Ascending aorta (tissue), 2 donors: ENCODE data around the gene MVB12B. TPM values are rescaled to one million over a fixed set of nuclear protein-coding genes. Genes with fewer than 3 reads are reported as not detected.

Experiments used
- DNase-seq, 2 donors: peaks; one replicate each; pipeline ENCODE4 v3.0.0-alpha.2; 2019; ENCODE audit warnings: low spot score in 2 of 2
- H3K27ac ChIP-seq, 2 donors: fragments of 200-600 bp; sonication (generic); one replicate each; pipeline ENCODE4 v1.5.1; 2016 to 2017; ENCODE audit warnings: mild to moderate bottlenecking in 1 of 2
- H3K27me3 ChIP-seq: fragments of 200-600 bp; sonication (generic); one replicate; pipeline ENCODE4 v1.5.1; 2017
- H3K36me3 ChIP-seq, 2 donors: fragments of 200-600 bp; sonication (generic); one replicate each; pipeline ENCODE4 v1.5.1; 2016
- H3K4me1 ChIP-seq, 2 donors: fragments of 200-600 bp; sonication (generic); one replicate each; pipeline ENCODE4 v1.5.1; 2016 to 2017; ENCODE audit warnings: mild to moderate bottlenecking in 1 of 2
- H3K4me3 ChIP-seq, 2 donors: fragments of 200-600 bp; sonication (generic); one replicate each; pipeline ENCODE4 v1.5.1; 2016 to 2017; ENCODE audit warnings: mild to moderate bottlenecking in 1 of 2
- H3K9me3 ChIP-seq, 2 donors: fragments of 200-600 bp; sonication (generic); one replicate each; pipeline ENCODE4 v1.5.1; 2016
- intact Hi-C: fragments of 100-400 bp; cut with DNase I; formaldehyde crosslinking; loops from one replicate; pipeline ENCODE4 v1.15.1; 2023
- total RNA-seq: library from RNA; depleted of rRNA; stranded (reverse); fragments of >200 nt; gene quantifications from one replicate; pipeline ENCODE4 v1.1.0, GENCODE V29; 2016
- TF ChIP-seq, protein P1 (sequence below), 3 experiments: fragments of 200-600 bp in 2 of 3; fragments of 450-650 bp in 1 of 3; sonication (generic) in 2 of 3; IDR thresholded peaks; one replicate each; pipeline ENCODE4 v1.5.1; 2016 to 2019; ENCODE audit warnings: antibody characterized with exemption in 3 of 3, mild to moderate bottlenecking in 1 of 3, moderate library complexity in 1 of 3

Gene MVB12B
- total RNA-seq, 1 donor from 2014 or later, result 9.4 TPM

DNA sequence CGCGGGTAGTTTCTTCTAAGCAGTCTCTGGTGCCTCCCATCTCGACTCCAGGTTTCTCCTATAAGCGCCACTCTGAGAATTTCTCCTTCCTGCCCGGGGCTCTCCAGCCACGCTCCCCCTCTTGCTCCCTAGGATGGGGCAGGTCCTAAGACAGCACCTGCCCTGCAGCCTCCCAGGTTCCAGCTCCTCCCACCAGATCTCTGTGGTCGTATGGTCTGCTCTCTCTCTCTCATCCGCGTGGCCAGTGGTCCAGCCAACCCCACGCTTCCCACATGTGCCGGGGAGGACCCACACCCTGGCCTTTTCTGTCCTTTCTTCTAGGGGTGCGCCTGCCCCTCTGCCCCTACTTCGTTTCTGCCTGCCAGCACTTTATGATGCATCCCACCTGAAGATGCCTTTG, 40.5 kb downstream of the MVB12B start:
- DNase-seq, result no peak
- Histone ChIP-seq H3K9me3 (peaks cover 0 to 6% of the 10 kb centered on the region in 2 donors), H3K36me3 (no peaks in the 10 kb centered on the region), H3K27me3 (no peaks in the 10 kb centered on the region), H3K4me1 (no peaks in the 10 kb centered on the region), H3K27ac (no peak overlapping the region), H3K4me3 (no peak overlapping the region)
- intact Hi-C loops, result no loop called here
- TF ChIP-seq, protein P1, sequence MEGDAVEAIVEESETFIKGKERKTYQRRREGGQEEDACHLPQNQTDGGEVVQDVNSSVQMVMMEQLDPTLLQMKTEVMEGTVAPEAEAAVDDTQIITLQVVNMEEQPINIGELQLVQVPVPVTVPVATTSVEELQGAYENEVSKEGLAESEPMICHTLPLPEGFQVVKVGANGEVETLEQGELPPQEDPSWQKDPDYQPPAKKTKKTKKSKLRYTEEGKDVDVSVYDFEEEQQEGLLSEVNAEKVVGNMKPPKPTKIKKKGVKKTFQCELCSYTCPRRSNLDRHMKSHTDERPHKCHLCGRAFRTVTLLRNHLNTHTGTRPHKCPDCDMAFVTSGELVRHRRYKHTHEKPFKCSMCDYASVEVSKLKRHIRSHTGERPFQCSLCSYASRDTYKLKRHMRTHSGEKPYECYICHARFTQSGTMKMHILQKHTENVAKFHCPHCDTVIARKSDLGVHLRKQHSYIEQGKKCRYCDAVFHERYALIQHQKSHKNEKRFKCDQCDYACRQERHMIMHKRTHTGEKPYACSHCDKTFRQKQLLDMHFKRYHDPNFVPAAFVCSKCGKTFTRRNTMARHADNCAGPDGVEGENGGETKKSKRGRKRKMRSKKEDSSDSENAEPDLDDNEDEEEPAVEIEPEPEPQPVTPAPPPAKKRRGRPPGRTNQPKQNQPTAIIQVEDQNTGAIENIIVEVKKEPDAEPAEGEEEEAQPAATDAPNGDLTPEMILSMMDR (IDR thresholded peaks at IDR 0.05), result no peak

DNA sequence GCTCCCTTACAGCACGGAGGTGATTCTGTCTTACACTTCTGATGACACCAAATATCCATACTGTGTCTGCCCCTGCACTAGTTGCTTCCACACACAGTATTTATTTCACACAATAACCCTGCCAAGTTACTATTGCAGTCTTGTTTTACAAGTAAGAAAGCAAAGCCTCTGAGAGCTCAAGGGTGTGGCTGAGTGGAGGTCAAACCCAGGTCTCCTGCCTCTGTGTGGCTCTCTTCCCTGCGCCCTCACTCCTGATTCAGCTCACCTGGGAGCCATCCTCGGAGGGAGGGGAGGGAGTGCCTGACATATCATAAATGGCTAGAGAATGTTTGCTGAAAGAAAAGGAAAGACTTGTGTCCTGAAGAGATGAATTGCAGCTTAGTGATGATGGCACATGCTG, 41.0 kb downstream of the MVB12B start:
- no peak overlapping the region for H3K4me3 ChIP-seq
- H3K9me3 ChIP-seq, result peaks cover 0 to 1% of the 10 kb centered on the region in 2 donors
- H3K27ac ChIP-seq, result no peak overlapping the region
- intact Hi-C loops, result no loop called here
- H3K27me3 ChIP-seq, result no peaks in the 10 kb centered on the region
- no peaks in the 10 kb centered on the region for H3K4me1 ChIP-seq
- H3K36me3 ChIP-seq, result no peaks in the 10 kb centered on the region
- TF ChIP-seq, protein P1 (IDR thresholded peaks at IDR 0.05), result no peak
- no peak for DNase-seq

DNA sequence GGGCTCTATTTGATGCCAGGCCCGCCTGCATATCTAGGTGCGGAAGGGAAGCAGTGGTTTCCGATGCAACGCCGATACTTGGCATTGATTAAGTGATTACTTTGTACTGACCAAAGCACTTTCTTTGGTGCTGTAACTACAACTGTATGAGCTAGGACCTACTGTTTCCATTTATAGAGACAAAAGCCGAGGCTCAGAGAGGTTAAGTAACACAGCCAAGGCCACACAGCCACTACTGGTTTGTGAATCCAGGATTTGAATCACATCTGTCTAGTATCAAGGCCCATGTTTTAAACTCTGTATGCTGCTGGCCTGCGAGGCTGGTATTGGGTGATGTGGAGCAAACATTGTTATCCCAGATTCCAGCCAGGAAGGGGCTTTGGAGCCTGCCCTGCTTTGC, 41.4 kb downstream of the MVB12B start:
- H3K4me3 ChIP-seq, result no peak overlapping the region
- TF ChIP-seq, protein P1 (IDR thresholded peaks at IDR 0.05), result no peak
- intact Hi-C loops, result no loop called here
- H3K9me3 ChIP-seq, result no peaks in the 10 kb centered on the region
- H3K27me3 ChIP-seq, result no peaks in the 10 kb centered on the region
- H3K27ac ChIP-seq, result no peak overlapping the region
- DNase-seq, result no peak
- no peaks in the 10 kb centered on the region for H3K4me1 ChIP-seq
- no peaks in the 10 kb centered on the region for H3K36me3 ChIP-seq

DNA sequence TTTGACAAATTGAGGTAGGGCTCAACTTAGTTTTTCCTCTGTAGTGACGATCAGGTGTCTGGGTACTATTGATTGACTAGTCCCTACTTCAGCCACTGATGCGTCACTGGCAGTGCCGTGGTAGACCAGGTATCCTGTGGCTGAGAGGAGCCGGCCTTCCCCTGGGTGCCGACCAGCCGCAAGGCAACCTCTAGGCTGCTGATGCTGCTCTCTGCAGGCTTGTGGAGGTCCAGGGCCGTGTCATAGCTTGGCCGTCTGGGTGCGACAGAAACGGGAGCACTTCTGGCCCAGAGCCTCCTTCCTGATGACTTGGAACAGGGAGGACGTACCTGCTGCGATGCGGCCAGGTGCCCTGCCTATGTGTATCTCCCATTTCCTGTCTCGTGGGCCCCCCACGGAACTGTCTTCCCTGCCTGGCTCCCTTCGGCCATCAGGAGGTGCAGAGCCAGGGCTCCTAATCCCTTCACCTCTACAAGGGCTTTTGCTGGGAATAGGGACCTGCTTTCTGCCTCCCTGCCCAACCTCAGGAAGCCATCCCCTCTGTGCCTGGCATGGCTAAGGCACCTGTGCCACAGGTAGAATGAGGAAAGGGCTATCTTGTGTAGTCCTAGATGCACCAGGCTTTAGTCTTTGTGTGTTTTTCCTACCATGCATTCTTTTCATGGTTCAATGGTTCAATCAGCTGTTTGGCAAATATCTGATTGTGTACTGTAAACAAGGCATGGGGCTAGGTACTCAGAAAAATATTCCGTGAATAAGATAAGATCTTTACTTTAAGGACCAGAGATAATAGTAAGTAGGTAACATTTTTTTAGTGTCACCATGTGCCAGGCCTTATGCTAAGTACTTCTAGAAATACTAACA, 44.6 kb downstream of the MVB12B start:
- Histone ChIP-seq H3K4me1 (no peaks in the 10 kb centered on the region), H3K4me3 (no peak overlapping the region), H3K9me3 (no peaks in the 10 kb centered on the region), H3K27me3 (no peaks in the 10 kb centered on the region), H3K36me3 (no peaks in the 10 kb centered on the region), H3K27ac (no peak overlapping the region)
- intact Hi-C loops, result no loop called here
- DNase-seq, result no peak
- TF ChIP-seq, protein P1 (IDR thresholded peaks at IDR 0.05), result no peak

DNA sequence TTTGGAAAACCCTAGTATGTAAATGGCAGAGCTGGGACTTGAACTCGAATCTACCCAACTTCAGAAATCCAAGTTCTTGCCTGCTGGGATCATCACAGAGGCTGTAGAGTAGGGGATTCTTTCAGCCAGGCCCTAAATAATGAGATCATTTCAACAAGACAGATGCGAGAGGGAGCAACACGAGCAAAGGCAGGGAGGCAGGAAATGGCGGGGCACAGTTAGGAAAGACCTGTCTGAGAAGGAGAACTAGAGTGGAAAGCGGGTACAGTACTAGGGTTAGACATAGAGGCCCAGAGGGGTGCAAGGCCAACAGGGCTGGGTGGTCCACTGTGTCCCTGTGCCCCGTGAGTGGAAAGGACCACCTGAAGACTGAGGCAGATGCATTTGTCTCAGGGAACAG, 46.1 kb downstream of the MVB12B start:
- Histone ChIP-seq H3K27ac (no peak overlapping the region), H3K4me1 (no peaks in the 10 kb centered on the region), H3K4me3 (no peak overlapping the region), H3K27me3 (no peaks in the 10 kb centered on the region), H3K36me3 (no peaks in the 10 kb centered on the region), H3K9me3 (no peaks in the 10 kb centered on the region)
- DNase-seq, result no peak
- TF ChIP-seq, protein P1 (IDR thresholded peaks at IDR 0.05), result no peak
- intact Hi-C loops, result no loop called here
